B cell (primary cell): Measurements from ENCODE around the gene DNAJC15. TPM values are rescaled to one million over a fixed set of nuclear protein-coding genes. Genes with fewer than 3 reads are reported as not detected.

Experiments used
- ATAC-seq: fragments of 200-7000 bp; cut with Tn5 transposase; one replicate; pipeline ENCODE4 v1.10.0; 2021; ENCODE audit warnings: low read depth, mild to moderate bottlenecking, moderate number of reproducible peaks, moderate library complexity
- CTCF ChIA-PET: fragments of 350-600 bp; sonication (Branson Sonifier 250); formaldehyde crosslinking; loops from one replicate; lab custom pipeline; 2021; ENCODE audit warnings: antibody characterized with exemption, inconsistent platforms; lab: Charles Lee
- POLR2A ChIA-PET: fragments of 350-600 bp; sonication (Branson Sonifier 250); formaldehyde crosslinking; loops from one replicate; lab custom pipeline; 2021; ENCODE audit warnings: antibody characterized with exemption; lab: Charles Lee
- DNase-seq: peaks from one replicate; pipeline ENCODE4 v3.0.0; 2013
- H2AFZ ChIP-seq: 2 replicates; pipeline ENCODE4 v1.6.1; 2012; ENCODE audit warnings: mild to moderate bottlenecking, low read depth, low read length; ENCODE audit not compliant: insufficient read depth, poor library complexity, severe bottlenecking
- H3K27ac ChIP-seq, 2 donors: 1 replicate in 1 of 2; 2 replicates in 1 of 2; pipeline ENCODE4 v1.5.1; 2012 to 2013; ENCODE audit warnings: low read length in 2 of 2, mild to moderate bottlenecking in 2 of 2, moderate library complexity in 1 of 2
- H3K27me3 ChIP-seq, 4 experiments: fragments of 200-600 bp in 1 of 4; sonication (generic) in 1 of 4; replicated peaks in 1 of 4; 1 replicate in 2 of 4; 2 replicates in 2 of 4; pipeline versions ENCODE4 v1.6.1 to v1.7.0; 2013 to 2016; ENCODE audit warnings: low read length in 3 of 4, mild to moderate bottlenecking in 2 of 4, mixed read lengths in 1 of 4, moderate library complexity in 1 of 4; ENCODE audit not compliant: insufficient read depth in 4 of 4, control insufficient read depth in 3 of 4; ENCODE audit errors: control extremely low read depth in 1 of 4
- H3K36me3 ChIP-seq, 2 experiments: replicated peaks in 1 of 2; 1 replicate in 1 of 2; 2 replicates in 1 of 2; pipeline versions ENCODE4 v1.6.1 to v1.7.1; 2013; ENCODE audit warnings: low read length in 1 of 2; ENCODE audit not compliant: insufficient read depth in 2 of 2, control insufficient read depth in 1 of 2; ENCODE audit errors: control extremely low read depth in 1 of 2, extremely low read depth in 1 of 2
- H3K4me1 ChIP-seq, 2 donors: fragments of 200-600 bp in 1 of 2; sonication (generic) in 1 of 2; 1 replicate in 1 of 2; 2 replicates in 1 of 2; pipeline versions ENCODE4 v1.5.1 to v1.6.1; 2013 to 2017; ENCODE audit warnings: low read length in 2 of 2; ENCODE audit not compliant: control insufficient read depth in 2 of 2, insufficient read depth in 2 of 2
- H3K4me2 ChIP-seq: replicated peaks from 2 replicates; pipeline ENCODE3; 2012; ENCODE audit warnings: mild to moderate bottlenecking, low read depth, low read length; ENCODE audit not compliant: poor library complexity, severe bottlenecking
- H3K4me3 ChIP-seq, 5 experiments: fragments of 200-600 bp in 1 of 5; sonication (generic) in 1 of 5; 1 replicate in 3 of 5; 2 replicates in 2 of 5; pipeline versions ENCODE4 v1.5.1 to v1.7.0; 2011 to 2016; ENCODE audit warnings: low read length in 4 of 5, mild to moderate bottlenecking in 4 of 5, low read depth in 2 of 5, control low read depth in 1 of 5, moderate library complexity in 1 of 5; ENCODE audit not compliant: insufficient read depth in 1 of 5; ENCODE audit errors: control extremely low read depth in 1 of 5, extremely low read depth in 1 of 5
- H3K79me2 ChIP-seq: fragments of 200-600 bp; sonication (generic); one replicate; pipeline ENCODE4 v1.6.0; 2016; ENCODE audit warnings: low read length; ENCODE audit not compliant: control insufficient read depth, insufficient read depth
- H3K9ac ChIP-seq: fragments of 200-600 bp; sonication (generic); 2 replicates; pipeline ENCODE4 v1.6.1; 2017; ENCODE audit warnings: mild to moderate bottlenecking, low read length, moderate library complexity
- H3K9me3 ChIP-seq, 3 donors: one replicate each; pipeline versions ENCODE4 v1.6.1 to v1.7.1; 2013; ENCODE audit warnings: low read length in 2 of 3; ENCODE audit not compliant: control insufficient read depth in 2 of 3, insufficient read depth in 1 of 3; ENCODE audit errors: control extremely low read depth in 1 of 3
- H4K20me1 ChIP-seq: 2 replicates; pipeline ENCODE4 v1.6.0; 2012; ENCODE audit warnings: mild to moderate bottlenecking, low read length; ENCODE audit not compliant: insufficient read depth, control insufficient read depth, poor library complexity, severe bottlenecking
- H3K27ac Mint-ChIP-seq: one replicate; pipeline ENCODE4 v1.8.0; 2021; ENCODE audit warnings: mixed read lengths
- H3K27me3 Mint-ChIP-seq: one replicate; pipeline ENCODE4 v1.8.0; 2021; ENCODE audit warnings: mixed read lengths
- H3K4me1 Mint-ChIP-seq: one replicate; pipeline ENCODE4 v1.8.0; 2021; ENCODE audit warnings: mixed read lengths
- H3K4me3 Mint-ChIP-seq: one replicate; pipeline ENCODE4 v1.8.0; 2021; ENCODE audit warnings: mixed read lengths
- H3K9me3 Mint-ChIP-seq: one replicate; pipeline ENCODE4 v1.8.0; 2022; ENCODE audit warnings: mixed read lengths; ENCODE audit not compliant: insufficient read depth
- EZH2 ChIP-seq: IDR thresholded peaks from 2 replicates; pipeline ENCODE4 v1.6.1; 2012; ENCODE audit warnings: borderline replicate concordance, low read depth, mild to moderate bottlenecking, moderate library complexity, low read length; ENCODE audit not compliant: insufficient read depth, poor library complexity, severe bottlenecking
- WGBS: methylation state at CpG from one replicate; pipeline ENCODE4 v1.1.5; 2013; ENCODE audit warnings: missing lambda C conversion rate; ENCODE audit not compliant: insufficient coverage; 5-methylcytosine and 5-hydroxymethylcytosine counted together
- intact Hi-C: fragments of 100-400 bp; cut with micrococcal nuclease; formaldehyde crosslinking; loops from one replicate; pipeline ENCODE4 v1.10.0; 2022
- polyA plus RNA-seq: library from polyadenylated mRNA; depleted of rRNA; stranded (reverse); fragments of >200 nt; gene quantifications from 2 replicates; pipeline ENCODE4 v1.2.3, GENCODE V29; 2012
- total RNA-seq, 2 donors: library from RNA; stranded (reverse); fragments of 120-200 nt in 1 of 2; gene quantifications; 1 replicate in 1 of 2; 2 replicates in 1 of 2; pipeline versions ENCODE4 v1.2.3 to v1.2.4, GENCODE V29; 2013 to 2022
- TF ChIP-seq, protein P1 (sequence below): fragments of 200-600 bp; IDR thresholded peaks from one replicate; pipeline ENCODE4 v1.8.0; 2022; ENCODE audit warnings: antibody characterized with exemption, mild to moderate bottlenecking

Gene DNAJC15
- total and polyA plus RNA-seq, 2 donors (not counting 1 experiment from before 2014, with no cell fraction given), result 11.5 to 15.2 TPM

DNA sequence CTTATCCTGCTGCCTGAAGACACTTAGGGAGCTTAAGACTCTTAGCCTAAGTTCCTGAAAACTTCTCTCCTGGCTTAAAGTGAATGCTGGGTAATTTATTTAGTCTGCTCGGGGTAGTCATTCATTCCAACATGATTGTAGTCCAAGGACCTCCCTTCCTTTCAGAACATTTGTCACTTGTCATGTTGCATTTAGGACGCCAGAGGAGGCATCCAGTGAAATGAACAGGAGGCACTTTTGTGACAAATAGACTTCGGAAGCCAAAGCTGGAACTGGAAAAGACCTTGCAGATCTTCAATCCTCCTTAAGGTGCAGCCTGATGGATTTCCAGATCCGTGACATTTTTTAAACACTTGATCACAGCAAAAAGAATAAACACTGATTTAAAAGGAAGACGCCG lies 95.1 kb downstream of the DNAJC15 start:
- H3K9me3 Mint-ChIP-seq, result no peaks in the 10 kb centered on the region
- H3K36me3 ChIP-seq, result no peaks in the 10 kb centered on the region
- no peaks in the 10 kb centered on the region for H3K4me1 ChIP-seq
- no peak overlapping the region for H3K4me3 ChIP-seq
- no peak overlapping the region for H3K27ac Mint-ChIP-seq
- no peak overlapping the region for H3K4me2 ChIP-seq
- no peaks in the 10 kb centered on the region for H3K4me1 Mint-ChIP-seq
- DNase-seq, result no peak
- POLR2A ChIA-PET, result no interaction called here
- H4K20me1 ChIP-seq, result no peaks in the 10 kb centered on the region
- CTCF ChIA-PET, result no interaction called here
- no peaks in the 10 kb centered on the region for H3K9me3 ChIP-seq
- H3K27ac ChIP-seq, result no peak overlapping the region
- WGBS, result 98% methylated on average over 3 of the region's 6 CpGs
- no peaks in the 10 kb centered on the region for H3K27me3 ChIP-seq
- H2AFZ ChIP-seq, result no peak overlapping the region
- H3K9ac ChIP-seq, result no peak overlapping the region
- ATAC-seq, result no peak
- no peaks in the 10 kb centered on the region for H3K79me2 ChIP-seq
- intact Hi-C loops, result no loop called here
- H3K4me3 Mint-ChIP-seq, result no peak overlapping the region
- TF ChIP-seq, protein P1, sequence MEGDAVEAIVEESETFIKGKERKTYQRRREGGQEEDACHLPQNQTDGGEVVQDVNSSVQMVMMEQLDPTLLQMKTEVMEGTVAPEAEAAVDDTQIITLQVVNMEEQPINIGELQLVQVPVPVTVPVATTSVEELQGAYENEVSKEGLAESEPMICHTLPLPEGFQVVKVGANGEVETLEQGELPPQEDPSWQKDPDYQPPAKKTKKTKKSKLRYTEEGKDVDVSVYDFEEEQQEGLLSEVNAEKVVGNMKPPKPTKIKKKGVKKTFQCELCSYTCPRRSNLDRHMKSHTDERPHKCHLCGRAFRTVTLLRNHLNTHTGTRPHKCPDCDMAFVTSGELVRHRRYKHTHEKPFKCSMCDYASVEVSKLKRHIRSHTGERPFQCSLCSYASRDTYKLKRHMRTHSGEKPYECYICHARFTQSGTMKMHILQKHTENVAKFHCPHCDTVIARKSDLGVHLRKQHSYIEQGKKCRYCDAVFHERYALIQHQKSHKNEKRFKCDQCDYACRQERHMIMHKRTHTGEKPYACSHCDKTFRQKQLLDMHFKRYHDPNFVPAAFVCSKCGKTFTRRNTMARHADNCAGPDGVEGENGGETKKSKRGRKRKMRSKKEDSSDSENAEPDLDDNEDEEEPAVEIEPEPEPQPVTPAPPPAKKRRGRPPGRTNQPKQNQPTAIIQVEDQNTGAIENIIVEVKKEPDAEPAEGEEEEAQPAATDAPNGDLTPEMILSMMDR, result no peak
- no peak for TF ChIP-seq EZH2
- peaks cover 13% of the 10 kb centered on the region for H3K27me3 Mint-ChIP-seq

DNA sequence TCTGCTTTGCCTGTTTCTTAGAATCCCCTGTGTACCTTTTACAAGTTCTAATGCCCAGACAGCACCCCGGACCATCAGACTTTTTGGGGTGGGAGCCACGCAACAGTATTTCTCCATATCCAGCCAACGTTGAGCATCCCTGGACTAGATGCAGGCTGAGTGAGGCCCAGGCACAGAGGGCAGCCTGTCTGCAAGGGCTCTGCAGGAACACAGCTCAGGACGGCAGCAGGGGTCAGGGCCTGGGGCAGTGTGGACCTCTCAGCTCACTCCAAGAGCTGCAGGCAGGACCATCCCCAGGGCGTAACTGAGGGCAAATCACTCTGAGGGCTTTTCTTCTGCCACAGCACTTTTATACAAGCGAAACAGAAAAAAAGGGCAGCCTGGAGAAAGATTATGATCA lies 95.8 kb downstream of the DNAJC15 start:
- TF ChIP-seq EZH2, result no peak
- TF ChIP-seq, protein P1, result no peak
- Mint-ChIP-seq H3K4me1 (no peaks in the 10 kb centered on the region), H3K9me3 (no peaks in the 10 kb centered on the region), H3K4me3 (no peak overlapping the region), H3K27me3 (peaks cover 13% of the 10 kb centered on the region), H3K27ac (no peak overlapping the region)
- Histone ChIP-seq H3K4me1 (no peaks in the 10 kb centered on the region), H3K9ac (no peak overlapping the region), H3K36me3 (no peaks in the 10 kb centered on the region), H3K4me2 (no peak overlapping the region), H3K27me3 (no peaks in the 10 kb centered on the region), H4K20me1 (no peaks in the 10 kb centered on the region), H3K79me2 (no peaks in the 10 kb centered on the region), H3K27ac (no peak overlapping the region), H3K9me3 (no peaks in the 10 kb centered on the region), H2AFZ (no peak overlapping the region), H3K4me3 (no peak overlapping the region)
- DNase-seq (no peak), ATAC-seq (no peak)
- ChIA-PET POLR2A (no interaction called here), CTCF (no interaction called here)
- intact Hi-C loops, result no loop called here
- 96% methylated on average over 4 of the region's 6 CpGs for WGBS
